ENCODE results near the gene KIF13A. TPM values are rescaled to one million over a fixed set of nuclear protein-coding genes. Genes with fewer than 3 reads are reported as not detected.

The KIF13A gene
- total and polyA plus RNA-seq, 2 donors from 2014 or later = 12.6 to 35.9 TPM

- Histone ChIP-seq H3K9me3 (ENCODE audit: control insufficient read depth in 2 of 3, insufficient read depth in 1 of 3, low read length in 3 of 3) (no peaks in the 10 kb centered on the region), H3K27me3 (ENCODE audit: control insufficient read depth, insufficient read depth, low read length) (no peaks in the 10 kb centered on the region), H3K4me1 (ENCODE audit: control insufficient read depth in 2 of 3, insufficient read depth in 2 of 3, low read depth in 1 of 3, low read length in 3 of 3) (peaks cover 0 to 5% (median 0%) of the 10 kb centered on the region in 3 donors), H3K4me3 (ENCODE audit: low read length in 3 of 3) (no peak overlapping the region), H3K9ac (ENCODE audit: low read length in 3 of 3) (no peak overlapping the region), H3K36me3 (ENCODE audit: control insufficient read depth in 2 of 3, insufficient read depth in 3 of 3, low read length in 3 of 3) (no peaks in the 10 kb centered on the region), H3K27ac (ENCODE audit: low read depth in 2 of 2, low read length in 2 of 2) (no peak overlapping the region)
- intact Hi-C loops (cut with DNase I) = no loop called here
- no peak for FAIRE-seq
- no peak for DNase-seq
- TF ChIP-seq CTCF (IDR thresholded peaks at IDR 0.05; ENCODE audit: borderline replicate concordance, extremely low read depth, insufficient read depth) = no peak
These were observed 66.0 kb downstream of the KIF13A start for GRCh38 chr6:17921454-17921853.

- intact Hi-C loops (cut with DNase I) = no loop called here
- FAIRE-seq (no peak), DNase-seq (no peak)
- no peak for TF ChIP-seq CTCF (IDR thresholded peaks at IDR 0.05; ENCODE audit: borderline replicate concordance, extremely low read depth, insufficient read depth)
- Histone ChIP-seq H3K4me1 (ENCODE audit: control insufficient read depth in 2 of 3, insufficient read depth in 2 of 3, low read depth in 1 of 3, low read length in 3 of 3) (peaks cover 0 to 5% (median 0%) of the 10 kb centered on the region in 3 donors), H3K27me3 (ENCODE audit: control insufficient read depth, insufficient read depth, low read length) (no peaks in the 10 kb centered on the region), H3K9ac (ENCODE audit: low read length in 3 of 3) (no peak overlapping the region), H3K9me3 (ENCODE audit: control insufficient read depth in 2 of 3, insufficient read depth in 1 of 3, low read length in 3 of 3) (no peaks in the 10 kb centered on the region), H3K4me3 (ENCODE audit: low read length in 3 of 3) (no peak overlapping the region), H3K27ac (ENCODE audit: low read depth in 2 of 2, low read length in 2 of 2) (no peak overlapping the region), H3K36me3 (ENCODE audit: control insufficient read depth in 2 of 3, insufficient read depth in 3 of 3, low read length in 3 of 3) (no peaks in the 10 kb centered on the region)
These were observed 67.9 kb downstream of the KIF13A start for GRCh38 chr6:17919496-17919895.

- Histone ChIP-seq H3K27ac (ENCODE audit: low read depth in 2 of 2, low read length in 2 of 2) (no peak overlapping the region), H3K9ac (ENCODE audit: low read length in 3 of 3) (no peak overlapping the region)
- no peak for FAIRE-seq
These were observed 69.3 kb downstream of the KIF13A start for GRCh38 chr6:17917837-17918763.

More at GRCh38 chr6:17917837-17918763, 69.3 kb downstream of the KIF13A start:
- intact Hi-C loops (cut with DNase I) = no loop called here
- H3K4me1 ChIP-seq (ENCODE audit: control insufficient read depth in 2 of 3, insufficient read depth in 2 of 3, low read depth in 1 of 3, low read length in 3 of 3) = peaks cover 0 to 5% (median 0%) of the 10 kb centered on the region in 3 donors
- H3K9me3 ChIP-seq (ENCODE audit: control insufficient read depth in 2 of 3, insufficient read depth in 1 of 3, low read length in 3 of 3) = no peaks in the 10 kb centered on the region
- no peak overlapping the region for H3K4me3 ChIP-seq (ENCODE audit: low read length in 3 of 3)
- DNase-seq = no peak
- H3K27me3 ChIP-seq (ENCODE audit: control insufficient read depth, insufficient read depth, low read length) = no peaks in the 10 kb centered on the region
- no peaks in the 10 kb centered on the region for H3K36me3 ChIP-seq (ENCODE audit: control insufficient read depth in 2 of 3, insufficient read depth in 3 of 3, low read length in 3 of 3)
- no peak for TF ChIP-seq CTCF (IDR thresholded peaks at IDR 0.05; ENCODE audit: borderline replicate concordance, extremely low read depth, insufficient read depth)

Data from kidney (tissue), 14 donors.